SH-SY5Y (cell line): Measurements from ENCODE around the gene TMEM121B.

ENCODE experiments used
- GATA2 ChIP-seq: IDR thresholded peaks from 2 replicates; pipeline ENCODE4 v1.6.1; 2011; ENCODE audit warnings: mild to moderate bottlenecking, low read depth, low read length
- GATA3 ChIP-seq: IDR thresholded peaks from 2 replicates; pipeline ENCODE4 v1.6.1; 2011; ENCODE audit warnings: low read depth, mild to moderate bottlenecking, low read length, moderate library complexity

GRCh38 chr22:17157714-17158113 is 36.6 kb upstream of the TMEM121B start:
- TF ChIP-seq GATA2 (no peak), GATA3 (no peak)
